T-helper 2 cell treated with Interferon-gamma antibody and Interleukin-4, amounts not matched to agents 100 ng/mL and 5 ng/mL, for 36 hours (primary cell): ENCODE data around the gene MYO5C. TPM values are rescaled to one million over a fixed set of nuclear protein-coding genes. Genes with fewer than 3 reads are reported as not detected.

Source experiments
- intact Hi-C: fragments of 100-400 bp; cut with micrococcal nuclease; formaldehyde crosslinking; loops from one replicate; pipeline ENCODE4 v1.15.1; 2023
- total RNA-seq: library from RNA; stranded (reverse); gene quantifications from 2 replicates; pipeline ENCODE4 v1.2.3, GENCODE V29; 2022

MYO5C gene
- total RNA-seq, 1 donor from 2014 or later = 1.2 TPM

GRCh38 chr15:52278636-52279367, 16.8 kb downstream of the MYO5C start:
- intact Hi-C loops = no loop called here

GRCh38 chr15:52278135-52278534, 17.5 kb downstream of the MYO5C start:
- intact Hi-C loops = no loop called here

- intact Hi-C loops = no loop called here
Observed at GRCh38 chr15:52277575-52277974, 18.0 kb downstream of the MYO5C start.

GRCh38 chr15:52276256-52276770, 19.3 kb downstream of the MYO5C start:
- intact Hi-C loops = no loop called here

GRCh38 chr15:52263563-52264282, 31.9 kb downstream of the MYO5C start:
- intact Hi-C loops = loop anchor here (2.0 kb wide), 1 partner anchor 305 kb away; the partner anchor contains the start of gene ARPP19

- intact Hi-C loops = loop anchor here (1.0 to 2.0 kb wide), 2 partner anchors 69 to 306 kb away; partner anchors contain the start of gene ARPP19
Observed at GRCh38 chr15:52262364-52262763, 33.2 kb downstream of the MYO5C start.

GRCh38 chr15:52261498-52262242, 33.9 kb downstream of the MYO5C start:
- intact Hi-C loops = loop anchor here (1.0 to 2.0 kb wide), 2 partner anchors 70 to 307 kb away; partner anchors contain the start of gene ARPP19

GRCh38 chr15:52261026-52261425, 34.6 kb downstream of the MYO5C start:
- intact Hi-C loops = no loop called here

- intact Hi-C loops = loop anchor here (5.0 kb wide), 2 partner anchors 33 to 223 kb away; no protein-coding TSS in a partner anchor
Observed at GRCh38 chr15:52259503-52259902, 36.1 kb downstream of the MYO5C start.

- intact Hi-C loops = loop anchor here (5.0 kb wide), 2 partner anchors 34 to 224 kb away; no protein-coding TSS in a partner anchor
Observed at GRCh38 chr15:52258461-52258860, 37.1 kb downstream of the MYO5C start.

- intact Hi-C loops = loop anchor here (2.0 to 5.0 kb wide), 4 partner anchors 35 to 421 kb away; partner anchors contain the start of genes ATOSA and MYO5A
Observed at GRCh38 chr15:52257734-52258062, 37.9 kb downstream of the MYO5C start.

GRCh38 chr15:52256930-52257733, 38.5 kb downstream of the MYO5C start:
- intact Hi-C loops = loop anchor here (1.0 to 5.0 kb wide), 6 partner anchors 35 to 478 kb away; partner anchors contain the start of genes ATOSA and MYO5A

GRCh38 chr15:52256366-52256765, 39.2 kb downstream of the MYO5C start:
- intact Hi-C loops = loop anchor here (1.0 to 5.0 kb wide), 6 partner anchors 36 to 479 kb away; partner anchors contain the start of genes ATOSA and MYO5A

GRCh38 chr15:52255935-52256334, 39.7 kb downstream of the MYO5C start:
- intact Hi-C loops = loop anchor here (1.0 to 5.0 kb wide), 6 partner anchors 36 to 479 kb away; partner anchors contain the start of genes ATOSA and MYO5A

GRCh38 chr15:52255008-52255407, 40.6 kb downstream of the MYO5C start:
- intact Hi-C loops = loop anchor here (5.0 kb wide), 2 partner anchors 37 to 227 kb away; no protein-coding TSS in a partner anchor

GRCh38 chr15:52254391-52254790, 41.2 kb downstream of the MYO5C start:
- intact Hi-C loops = no loop called here

GRCh38 chr15:52252781-52253180, 42.8 kb downstream of the MYO5C start:
- intact Hi-C loops = no loop called here

GRCh38 chr15:52251144-52251860, 44.3 kb downstream of the MYO5C start:
- intact Hi-C loops = no loop called here

GRCh38 chr15:52247461-52247860, 48.1 kb downstream of the MYO5C start:
- intact Hi-C loops = no loop called here
